Calu3 (cell line): Measurements from ENCODE around the gene MEPCE. TPM values are rescaled to one million over a fixed set of nuclear protein-coding genes. Genes with fewer than 3 reads are reported as not detected.
A peak's percentile ranks its signal among the peaks of the same experiment; 100 is the strongest.

ENCODE experiments used
- BruUV-seq: library from RNA; stranded (reverse); fragments of 400-500 nt; replicated peaks from 2 replicates; lab custom pipeline; 2021; lab: Mats Ljungman, UMichigan
- CTCF ChIA-PET: fragments of 300-600 bp; sonication (Branson Sonifier 250); formaldehyde crosslinking; loops from one replicate; lab custom pipeline; 2022; ENCODE audit warnings: antibody characterized with exemption; lab: Charles Lee
- DNase-seq: peaks from one replicate; pipeline ENCODE4 v3.0.0; 2022
- H3K27ac Mint-ChIP-seq: one replicate; pipeline ENCODE4 v1.8.0; 2022; ENCODE audit warnings: mixed read lengths; ENCODE audit not compliant: unreplicated experiment
- H3K27me3 Mint-ChIP-seq: one replicate; pipeline ENCODE4 v1.8.0; 2022; ENCODE audit warnings: mixed read lengths; ENCODE audit not compliant: unreplicated experiment
- H3K36me3 Mint-ChIP-seq: one replicate; pipeline ENCODE4 v1.8.0; 2022; ENCODE audit warnings: mild to moderate bottlenecking, moderate library complexity, mixed read lengths; ENCODE audit not compliant: insufficient read depth, unreplicated experiment
- H3K4me1 Mint-ChIP-seq: one replicate; pipeline ENCODE4 v1.8.0; 2022; ENCODE audit warnings: mild to moderate bottlenecking, low read depth, mixed read lengths; ENCODE audit not compliant: unreplicated experiment
- H3K4me3 Mint-ChIP-seq: one replicate; pipeline ENCODE4 v1.8.0; 2022; ENCODE audit warnings: mild to moderate bottlenecking, low read depth, moderate library complexity, mixed read lengths; ENCODE audit not compliant: unreplicated experiment
- H3K9me3 Mint-ChIP-seq: one replicate; pipeline ENCODE4 v1.8.0; 2022; ENCODE audit warnings: low read depth, mixed read lengths; ENCODE audit not compliant: unreplicated experiment
- CTCF ChIP-seq: fragments of 200-600 bp; IDR thresholded peaks from one replicate; pipeline ENCODE4 v1.8.0; 2022; ENCODE audit warnings: antibody characterized with exemption; ENCODE audit not compliant: unreplicated experiment
- intact Hi-C: fragments of 100-400 bp; cut with micrococcal nuclease; formaldehyde crosslinking; loops from one replicate; pipeline ENCODE4 v1.10.0; 2022; ENCODE audit not compliant: unreplicated experiment
- total RNA-seq: library from RNA; stranded (reverse); gene quantifications from 2 replicates; pipeline ENCODE4 v1.2.3, GENCODE V29; 2022

The MEPCE gene
- total RNA-seq, 1 experiment from 2014 or later, result 26.1 TPM

GRCh38 chr7:100475549-100475948, 45.9 kb downstream of the MEPCE start:
- Mint-ChIP-seq H3K27ac (no peak overlapping the region), H3K27me3 (no peaks in the 10 kb centered on the region), H3K9me3 (no peaks in the 10 kb centered on the region), H3K4me3 (no peak overlapping the region), H3K36me3 (peaks cover 27% of the 10 kb centered on the region), H3K4me1 (peaks cover 16% of the 10 kb centered on the region)
- intact Hi-C loops, result loop anchor here (5.0 kb wide), 1 partner anchor 72 kb away; no protein-coding TSS in a partner anchor
- BruUV-seq, result no TSS peak
- CTCF ChIA-PET, result interaction anchor here (1.4 kb wide), 1 partner anchor 70 kb away, joined by 3 read pairs; no protein-coding TSS in a partner anchor
- no peak for TF ChIP-seq CTCF
- no peak for DNase-seq

DNA sequence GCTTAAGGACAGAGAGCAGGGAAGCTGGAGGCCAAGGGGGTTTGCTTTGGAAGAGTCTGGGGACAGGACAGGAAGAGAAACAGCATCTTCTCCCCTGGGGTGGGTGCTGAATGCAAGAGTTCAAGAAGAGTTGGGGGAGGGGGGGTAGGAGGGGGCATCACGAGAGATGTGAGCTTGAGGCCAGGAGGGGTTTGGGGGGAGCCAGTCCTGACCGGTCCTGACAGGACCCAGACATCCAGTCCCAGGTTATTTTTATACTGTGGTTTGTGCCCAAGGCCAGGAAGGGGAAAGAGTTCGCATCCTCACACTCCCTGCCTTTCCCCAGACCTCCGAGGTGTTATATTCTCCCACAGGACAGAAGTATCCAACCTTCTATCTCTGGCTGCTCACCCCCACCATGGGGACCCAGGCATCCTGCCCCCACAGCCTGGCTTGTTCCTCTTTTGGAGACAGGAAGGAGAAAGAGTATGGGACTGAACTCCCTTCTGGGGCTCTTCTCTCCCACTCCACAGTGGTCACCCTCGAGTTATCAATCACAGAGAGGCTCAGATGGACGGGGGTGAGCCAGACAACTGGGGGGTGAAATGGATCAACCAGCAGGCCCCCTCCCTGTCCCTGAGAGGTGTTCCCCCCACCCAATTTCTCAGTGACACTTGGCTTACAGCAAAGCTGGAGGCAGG, 46.6 kb downstream of the MEPCE start:
- TF ChIP-seq CTCF, result no peak
- H3K36me3 Mint-ChIP-seq, result peaks cover 27% of the 10 kb centered on the region
- no peaks in the 10 kb centered on the region for H3K27me3 Mint-ChIP-seq
- peak overlapping the region; percentile 59 for H3K4me3 Mint-ChIP-seq
- BruUV-seq, result no TSS peak
- no peaks in the 10 kb centered on the region for H3K9me3 Mint-ChIP-seq
- no peak overlapping the region for H3K27ac Mint-ChIP-seq
- peaks cover 16% of the 10 kb centered on the region for H3K4me1 Mint-ChIP-seq
- intact Hi-C loops, result loop anchor here (5.0 kb wide), 1 partner anchor 71 kb away; no protein-coding TSS in a partner anchor
- no peak for DNase-seq
- CTCF ChIA-PET, result interaction anchor here (1.4 kb wide), 1 partner anchor 69 kb away, joined by 3 read pairs; no protein-coding TSS in a partner anchor

- CTCF ChIA-PET, result interaction anchor here (0.6 to 0.7 kb wide), 2 partner anchors 16 to 29 kb away, joined by 3 read pairs; no protein-coding TSS in a partner anchor
- DNase-seq, result no peak
- Mint-ChIP-seq H3K9me3 (no peaks in the 10 kb centered on the region), H3K27me3 (no peaks in the 10 kb centered on the region), H3K4me1 (peaks cover 16% of the 10 kb centered on the region), H3K4me3 (peak overlapping the region; percentile 89), H3K36me3 (peaks cover 27% of the 10 kb centered on the region), H3K27ac (no peak overlapping the region)
- intact Hi-C loops, result loop anchor here (5.0 kb wide), 1 partner anchor 70 kb away; no protein-coding TSS in a partner anchor
- BruUV-seq, result no TSS peak
- no peak for TF ChIP-seq CTCF
These were observed 47.6 kb downstream of the MEPCE start for GRCh38 chr7:100476903-100477870.

DNA sequence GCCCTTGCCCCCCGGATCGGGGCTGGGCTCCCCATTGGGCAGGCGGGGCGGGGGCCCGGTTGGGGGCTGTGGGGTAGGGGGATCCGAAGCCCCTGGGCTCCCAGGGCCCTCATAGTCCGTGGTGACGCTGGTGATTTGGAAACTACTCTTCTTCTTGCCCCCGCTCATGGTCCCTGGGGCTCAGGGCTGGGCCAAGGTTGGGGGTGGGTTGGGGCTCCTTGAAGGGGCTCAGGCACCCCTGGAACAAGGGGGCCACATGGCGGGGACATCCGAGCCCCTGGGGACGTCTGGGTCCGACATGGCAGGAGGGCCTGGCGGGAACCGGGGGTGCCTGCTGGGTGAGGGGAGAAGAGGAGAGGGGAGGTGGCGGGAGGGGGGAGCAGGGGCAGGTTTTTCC, 48.2 kb downstream of the MEPCE start:
- no peaks in the 10 kb centered on the region for H3K9me3 Mint-ChIP-seq
- peak overlapping the region; percentile 77 for H3K27ac Mint-ChIP-seq
- H3K36me3 Mint-ChIP-seq, result peaks cover 27% of the 10 kb centered on the region
- peak overlapping the region; percentile 89 for H3K4me3 Mint-ChIP-seq
- H3K4me1 Mint-ChIP-seq, result peaks cover 16% of the 10 kb centered on the region
- CTCF ChIA-PET, result interaction anchor here (0.6 to 0.7 kb wide), 2 partner anchors 17 to 30 kb away, joined by 3 read pairs; no protein-coding TSS in a partner anchor
- DNase-seq, result no peak
- TF ChIP-seq CTCF, result no peak
- BruUV-seq, result no TSS peak
- intact Hi-C loops, result loop anchor here (5.0 kb wide), 1 partner anchor 69 kb away; no protein-coding TSS in a partner anchor
- H3K27me3 Mint-ChIP-seq, result no peaks in the 10 kb centered on the region
